GM12892 (cell line): ENCODE measurements around the gene LRRTM4.

Source experiments
- POLR2A ChIP-seq: IDR thresholded peaks from 2 replicates; pipeline ENCODE4 v1.6.1; 2011; ENCODE audit warnings: low read depth, low read length, control low read depth
- TAF1 ChIP-seq: IDR thresholded peaks from 2 replicates; pipeline ENCODE4 v1.6.1; 2011; ENCODE audit warnings: low read depth, mild to moderate bottlenecking, control low read depth, low read length, borderline replicate concordance

DNA sequence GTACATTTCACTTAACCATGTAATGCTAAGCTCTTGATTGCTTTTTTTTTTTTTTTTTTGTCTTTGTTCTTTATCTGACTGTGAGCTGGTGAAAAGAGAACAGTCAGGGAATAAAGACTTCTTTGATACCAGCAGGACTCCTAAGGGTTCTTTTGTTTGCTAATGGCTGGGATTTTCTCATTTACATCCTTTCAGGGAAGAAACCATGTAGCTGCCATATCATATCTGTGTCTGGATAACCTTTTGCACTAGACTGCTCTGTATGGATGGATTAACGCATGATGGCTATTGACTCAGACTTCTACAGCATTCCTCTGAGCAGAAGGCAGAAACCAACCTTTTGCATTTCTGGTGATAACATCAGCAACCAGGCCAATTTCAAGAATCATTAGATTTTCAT is 504.0 kb downstream of the LRRTM4 start:
- TF ChIP-seq TAF1 (no peak), POLR2A (no peak)
